GM18526 (cell line): ENCODE measurements around the gene DLL1.

ENCODE experiments used
- POLR2A ChIP-seq: IDR thresholded peaks from 3 replicates; pipeline ENCODE4 v1.6.1; 2011; ENCODE audit not compliant: insufficient read length; ENCODE audit errors: extremely low read depth

The DLL1 gene

DNA sequence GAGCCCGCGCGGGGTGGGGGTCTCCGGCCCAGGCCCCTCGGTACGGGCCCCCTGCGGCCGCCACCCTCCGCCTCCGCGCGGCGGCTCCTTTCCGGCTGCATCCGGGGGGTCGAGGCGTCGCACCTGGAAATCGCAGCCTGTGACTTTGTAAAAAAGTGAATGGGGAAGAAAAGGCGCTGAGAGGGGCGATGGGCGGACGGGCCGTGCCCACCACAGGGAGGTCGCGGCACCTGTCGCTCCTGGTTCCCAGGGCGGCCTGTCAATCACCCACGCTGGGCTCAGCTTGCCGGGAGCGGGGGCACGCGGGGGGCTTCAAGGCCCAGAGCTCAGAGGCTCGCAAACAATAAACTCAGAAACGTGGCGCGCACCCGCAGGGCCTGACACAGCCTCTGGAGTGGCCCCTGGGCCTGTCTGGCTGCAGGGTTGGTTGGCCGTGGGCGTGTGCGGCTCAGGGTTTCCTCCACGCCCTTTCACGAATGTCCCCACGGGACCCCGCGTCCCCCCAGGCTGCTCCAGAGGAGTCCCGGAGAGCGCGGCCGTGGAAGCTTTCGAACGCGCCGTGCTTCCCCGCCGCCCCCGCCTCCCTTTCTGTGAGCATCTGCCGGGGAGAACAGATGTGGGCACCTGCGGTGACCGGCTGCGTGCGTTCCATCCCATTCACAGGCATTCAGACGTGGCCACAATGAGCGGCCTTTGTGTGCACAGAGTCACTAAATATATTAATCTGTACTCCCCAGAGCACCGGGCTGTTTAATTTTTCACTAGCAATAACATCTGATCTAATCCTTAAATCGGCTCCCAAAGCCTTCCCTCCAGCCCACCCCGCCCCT, 6.1 kb upstream of the DLL1 start:
- no peak for TF ChIP-seq POLR2A

DNA sequence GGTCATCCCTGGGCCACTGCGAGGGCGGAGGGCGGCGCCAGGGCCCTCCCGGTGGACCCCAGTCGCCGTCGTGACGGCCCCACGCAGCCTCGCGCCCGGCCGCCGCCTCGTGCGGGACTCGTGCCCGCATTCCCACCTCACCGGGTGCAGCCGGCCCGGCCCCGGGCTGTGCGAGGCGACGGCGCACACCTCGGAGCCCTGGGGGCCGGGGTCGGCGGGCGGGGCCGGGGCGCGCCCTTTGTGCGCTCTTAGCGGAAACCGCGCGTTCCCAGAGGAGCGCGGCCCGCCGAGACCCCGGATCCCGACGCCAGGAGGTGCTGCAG, 5.5 kb upstream of the DLL1 start:
- TF ChIP-seq POLR2A, result no peak

DNA sequence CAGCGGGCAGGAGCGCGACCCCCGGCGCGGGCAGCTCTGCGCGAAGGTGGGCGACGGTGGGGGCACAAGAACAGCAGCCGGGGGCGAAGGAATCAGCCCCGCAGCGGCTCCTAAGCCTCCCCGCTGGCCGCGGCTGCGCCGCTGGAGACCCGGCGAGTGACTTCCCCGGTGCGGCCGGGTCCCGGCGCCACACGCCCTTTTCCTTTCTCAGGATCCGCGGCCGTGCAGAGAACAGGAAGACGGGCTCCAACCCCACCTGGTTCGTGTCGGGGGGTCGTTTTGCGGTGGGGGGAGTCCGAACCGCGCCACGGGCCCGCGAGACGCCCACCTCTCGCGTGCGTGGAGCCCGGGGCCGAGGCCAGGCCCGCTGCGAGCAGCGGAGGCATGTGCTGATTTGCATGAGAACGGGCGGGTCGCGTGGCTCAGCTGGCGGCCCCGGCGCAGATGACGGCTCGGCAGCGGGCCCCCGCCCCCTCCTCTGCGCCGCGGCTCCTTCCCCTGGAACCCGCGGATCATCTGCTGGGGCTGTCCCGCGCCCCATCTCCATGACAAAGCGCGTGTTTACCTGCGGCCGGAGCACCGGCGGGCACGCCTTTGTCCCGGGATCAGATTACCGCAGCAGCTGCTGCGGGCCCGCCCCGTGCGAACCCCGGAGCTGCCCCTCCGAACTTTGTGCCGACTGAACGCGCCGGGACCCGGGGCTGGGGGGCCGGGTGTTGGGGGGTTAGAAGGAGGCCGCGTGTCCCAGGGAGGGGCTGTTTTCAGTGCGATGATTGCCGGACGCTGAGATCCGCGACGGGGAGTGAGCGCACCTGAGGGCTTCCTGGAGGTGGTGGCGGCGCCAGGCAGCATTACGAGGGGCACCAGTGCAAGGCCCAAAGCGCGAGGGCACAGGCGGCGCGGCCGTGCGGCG, 4.9 kb upstream of the DLL1 start:
- TF ChIP-seq POLR2A, result no peak

DNA sequence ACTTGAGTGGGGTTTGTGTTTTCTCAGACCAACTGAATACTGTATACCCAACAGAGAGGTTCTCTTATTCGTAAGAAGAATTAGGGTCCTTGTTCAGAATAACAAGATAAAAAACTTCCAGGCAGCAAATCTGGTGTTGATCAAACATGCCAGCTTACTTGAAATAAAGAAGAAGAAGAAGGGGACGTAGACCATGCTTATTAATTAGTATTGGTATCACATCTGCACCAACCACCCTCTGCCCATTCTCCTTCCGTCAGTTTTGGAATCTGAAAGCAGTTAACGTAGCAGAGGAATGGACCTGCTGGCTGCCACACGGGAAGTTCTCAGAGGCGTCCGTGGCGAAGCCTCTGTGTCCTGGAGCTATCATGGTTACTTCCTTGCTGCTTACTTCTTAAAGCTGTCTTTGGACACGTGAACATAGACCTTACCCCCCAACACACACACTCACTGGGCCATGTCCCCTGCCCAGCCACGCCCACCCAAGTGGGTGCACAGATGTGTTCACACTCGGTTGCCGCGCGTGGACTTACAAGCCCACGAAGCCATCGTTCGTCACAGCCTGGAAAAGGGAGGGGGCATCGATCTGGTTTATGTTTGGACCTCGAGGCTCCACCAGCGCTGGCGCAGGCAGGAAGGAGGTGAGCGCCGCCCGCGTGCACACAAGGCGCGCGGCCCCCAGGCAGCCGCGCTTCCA, 4.1 kb upstream of the DLL1 start:
- TF ChIP-seq POLR2A, result no peak

DNA sequence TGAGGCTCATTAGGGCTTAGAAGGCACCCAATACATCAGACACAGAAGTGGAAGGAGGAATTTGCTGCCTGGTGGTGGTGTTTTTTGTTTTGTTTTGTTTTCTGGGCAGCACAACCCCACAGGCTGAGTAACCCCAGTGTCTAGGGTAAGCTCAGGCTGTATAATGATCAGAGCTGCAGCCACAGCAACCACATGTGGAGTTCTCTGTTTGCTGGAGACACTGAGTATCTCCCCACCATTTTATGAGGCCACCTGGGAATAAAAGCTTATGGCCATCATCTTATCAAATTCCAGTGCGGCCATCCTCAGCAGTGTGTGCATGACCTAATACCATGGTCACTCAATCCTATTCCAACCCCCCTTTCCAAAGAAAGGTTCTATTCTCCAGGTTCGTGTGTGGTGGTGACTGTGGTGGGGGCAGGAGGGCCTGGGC, 3.4 kb upstream of the DLL1 start:
- TF ChIP-seq POLR2A, result no peak

DNA sequence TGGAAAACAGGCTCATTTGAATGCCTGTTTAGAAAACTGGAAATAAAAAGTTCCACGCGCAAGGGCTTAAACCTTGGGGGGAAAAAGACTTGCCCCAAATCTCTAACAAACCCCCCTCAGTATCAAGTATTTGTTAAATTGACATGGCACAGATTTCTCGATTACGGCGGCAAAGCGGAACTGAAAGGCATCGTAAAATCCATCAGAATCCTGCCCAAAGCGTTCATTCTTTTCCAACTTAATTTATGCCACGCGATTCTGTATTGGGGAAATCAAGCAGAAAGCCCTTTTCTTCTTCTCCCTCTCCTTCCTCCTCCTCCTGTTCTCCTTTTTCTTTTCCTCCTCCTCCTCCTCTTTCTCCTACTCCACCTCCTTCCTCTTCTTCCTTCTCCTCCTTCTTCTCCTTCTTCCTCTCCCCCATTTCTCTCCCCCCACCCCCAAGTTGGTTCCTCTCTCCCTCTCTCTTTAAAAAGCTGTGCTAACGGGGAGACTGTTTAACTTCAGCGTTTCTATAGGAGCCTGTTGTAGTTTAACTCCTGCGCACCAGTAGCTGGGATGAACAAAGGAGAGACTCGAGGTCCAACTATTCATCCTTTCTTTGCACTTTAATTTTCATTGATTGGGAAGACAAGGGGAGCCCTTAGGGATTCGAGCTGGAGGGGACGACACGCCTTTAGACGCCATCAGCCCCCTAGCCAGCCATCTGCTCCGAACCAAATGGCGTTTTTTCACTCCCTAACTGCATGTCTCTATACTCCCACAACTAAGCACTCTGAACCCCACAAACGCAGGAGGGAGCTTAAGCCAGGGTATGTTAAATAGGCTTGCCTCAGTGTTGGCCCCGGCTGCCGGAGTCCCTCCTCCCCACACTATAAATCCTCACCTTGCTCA, 2.7 kb upstream of the DLL1 start:
- no peak for TF ChIP-seq POLR2A

DNA sequence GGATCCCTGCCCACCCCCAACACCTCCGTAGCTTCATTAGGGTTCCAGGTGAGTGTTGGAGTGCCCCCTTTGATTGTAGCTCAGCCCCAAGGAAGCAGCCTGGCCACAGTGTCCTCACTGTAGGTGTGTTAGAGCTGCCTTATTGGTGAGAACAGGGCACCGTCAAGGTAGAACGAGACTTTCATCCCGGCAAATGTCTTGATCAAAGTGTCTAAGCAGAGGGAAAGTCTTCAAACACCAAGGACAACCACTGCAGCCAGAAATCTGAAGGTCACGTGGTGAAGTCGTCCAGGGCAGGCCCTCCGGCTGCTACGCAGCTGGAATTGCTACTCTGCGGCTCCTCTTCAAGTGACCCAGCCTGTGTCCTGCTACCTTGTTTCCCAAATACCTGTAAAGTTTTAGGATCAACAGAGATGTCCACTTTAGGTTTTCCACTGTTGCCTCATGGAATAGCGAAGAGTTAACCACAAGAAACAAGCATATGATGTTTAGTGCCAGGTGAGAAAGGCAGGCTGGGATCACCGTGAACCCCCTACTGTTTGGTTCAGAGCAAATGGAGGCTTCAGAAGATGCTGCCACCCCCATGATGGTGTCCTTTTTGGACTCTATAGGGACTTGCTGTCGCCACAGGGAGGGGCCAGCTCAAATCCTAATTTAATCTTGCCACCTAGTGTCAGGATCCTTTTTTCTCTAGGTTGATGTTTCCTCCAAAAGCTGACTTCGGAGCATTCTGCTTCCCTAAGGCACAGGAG, 1.7 kb upstream of the DLL1 start:
- TF ChIP-seq POLR2A, result no peak

DNA sequence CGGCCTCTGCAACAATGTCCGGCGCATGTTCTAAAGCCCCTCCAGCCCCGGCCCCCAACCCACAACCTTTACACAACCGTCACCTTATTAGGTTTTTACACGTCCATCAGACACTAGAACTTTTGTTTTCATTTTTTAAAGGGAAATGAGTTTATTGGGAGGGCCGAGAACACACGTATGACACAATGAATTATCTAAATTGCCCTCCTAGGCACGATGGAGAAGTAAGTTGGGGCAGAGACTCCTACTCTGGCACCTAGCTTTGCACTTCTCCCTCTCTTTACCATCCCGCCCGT, 1.2 kb upstream of the DLL1 start:
- TF ChIP-seq POLR2A, result no peak

DNA sequence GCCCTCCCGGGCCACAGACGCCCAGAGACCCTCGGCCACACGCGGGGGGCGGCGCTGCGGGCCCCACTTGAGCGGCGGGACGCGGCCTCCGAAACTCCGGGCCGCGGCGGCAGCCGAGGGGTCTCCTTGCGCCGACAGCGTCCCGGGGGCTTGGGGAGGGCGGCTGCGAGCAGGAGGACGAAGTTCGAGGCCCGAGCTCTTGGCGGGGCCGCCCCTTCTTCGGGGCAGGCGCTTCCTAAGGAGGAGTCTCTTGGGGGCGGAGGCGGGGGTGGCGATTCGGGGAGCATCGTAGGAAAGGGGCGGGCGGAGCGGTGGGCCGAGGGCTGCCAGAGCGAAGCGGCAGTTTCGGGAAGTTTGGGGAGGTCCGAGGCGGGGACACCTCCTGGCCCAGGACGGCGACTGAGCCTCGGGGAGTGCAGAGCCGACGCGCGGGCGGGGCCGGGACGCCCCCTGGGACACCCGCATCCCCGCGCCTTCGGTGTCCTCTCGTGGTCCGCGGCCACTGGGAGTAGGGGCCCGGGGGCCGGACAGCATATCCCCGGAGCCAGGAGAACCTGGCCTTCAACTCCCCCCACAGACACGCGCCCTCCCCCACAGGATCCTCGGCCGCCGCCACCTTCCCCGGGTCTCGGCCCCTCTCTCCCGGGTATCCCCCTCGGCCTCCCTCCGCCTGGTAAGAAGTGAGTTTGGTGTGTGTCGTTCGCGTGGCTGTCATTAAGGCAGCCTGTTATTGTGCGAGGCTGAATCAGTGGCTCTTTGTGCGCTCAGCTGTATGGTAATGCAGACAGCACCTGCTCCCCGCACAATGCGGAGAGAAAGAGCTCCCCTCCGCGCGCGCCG, 613 bp upstream of the DLL1 start:
- no peak for TF ChIP-seq POLR2A

DNA sequence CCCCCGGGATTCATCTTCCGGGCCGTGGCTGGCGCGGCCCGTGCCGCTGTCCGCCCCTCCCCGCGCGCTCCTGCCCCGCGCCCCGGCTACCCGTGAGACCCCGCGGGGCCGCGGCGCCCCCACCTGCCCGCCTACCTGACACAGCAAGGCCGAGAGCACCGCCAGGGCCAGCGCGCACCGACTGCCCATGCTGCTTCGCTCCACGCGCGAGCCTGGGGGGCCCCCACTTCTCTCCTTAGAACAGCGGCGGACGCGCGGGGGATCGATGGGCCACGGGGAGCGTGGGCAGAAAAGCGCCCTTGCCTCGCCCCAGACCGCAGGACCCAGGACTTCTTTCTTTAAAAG, 955 bp downstream of the DLL1 start:
- no peak for TF ChIP-seq POLR2A

DNA sequence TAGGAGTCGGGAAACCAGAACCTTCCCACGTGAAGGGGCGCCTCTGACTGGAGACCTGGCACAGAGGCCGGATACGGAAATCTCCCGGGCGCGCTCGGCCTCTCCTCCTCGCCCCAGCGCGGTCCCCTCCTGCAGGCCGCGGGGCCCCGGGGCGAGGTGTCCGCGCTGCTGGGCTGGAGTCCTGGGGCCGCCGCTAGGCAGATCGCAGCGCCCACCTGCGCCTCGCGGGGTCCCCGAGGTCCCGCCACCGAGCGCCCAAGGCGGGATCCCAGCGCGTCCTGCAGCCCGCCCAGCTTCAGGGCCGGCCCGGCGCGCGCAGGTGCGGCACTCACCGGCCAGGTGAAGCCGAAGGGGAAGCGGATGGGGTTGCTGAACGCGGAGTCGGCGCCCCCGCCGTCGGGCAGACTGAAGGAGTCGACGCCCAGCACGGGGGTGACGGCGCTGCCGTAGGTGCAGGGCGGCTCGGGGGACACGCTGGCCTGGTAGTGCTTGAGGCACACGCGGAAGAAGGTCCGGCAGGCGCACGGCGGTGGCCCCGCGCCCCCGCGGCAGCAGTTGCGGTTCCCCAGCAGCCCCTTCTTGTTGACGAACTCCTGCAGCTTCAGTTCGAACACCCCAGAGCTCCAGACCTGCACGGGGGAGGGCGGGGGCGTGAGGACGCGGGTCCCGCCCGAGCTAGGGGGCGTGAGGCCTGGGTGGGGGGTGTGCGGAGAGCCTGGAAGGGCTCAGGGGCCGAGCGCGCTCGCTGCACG, 1.5 kb downstream of the DLL1 start:
- no peak for TF ChIP-seq POLR2A

DNA sequence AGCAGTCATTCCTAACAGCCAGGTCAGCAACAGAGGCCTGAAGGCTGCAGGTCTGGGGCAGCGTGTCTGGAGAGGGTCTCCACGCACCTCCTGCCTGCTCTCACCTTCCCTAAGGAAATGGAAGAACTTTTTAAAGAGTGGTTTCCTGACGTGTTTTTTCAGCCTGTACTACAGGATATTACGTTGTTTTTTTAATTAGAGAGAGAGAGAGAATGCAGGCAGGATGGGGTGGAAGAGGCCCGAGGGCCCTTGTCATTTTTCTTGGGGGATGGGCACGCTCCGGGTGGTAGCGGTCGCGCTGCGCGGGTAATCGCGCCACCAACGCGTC, 2.1 kb downstream of the DLL1 start:
- TF ChIP-seq POLR2A, result no peak

DNA sequence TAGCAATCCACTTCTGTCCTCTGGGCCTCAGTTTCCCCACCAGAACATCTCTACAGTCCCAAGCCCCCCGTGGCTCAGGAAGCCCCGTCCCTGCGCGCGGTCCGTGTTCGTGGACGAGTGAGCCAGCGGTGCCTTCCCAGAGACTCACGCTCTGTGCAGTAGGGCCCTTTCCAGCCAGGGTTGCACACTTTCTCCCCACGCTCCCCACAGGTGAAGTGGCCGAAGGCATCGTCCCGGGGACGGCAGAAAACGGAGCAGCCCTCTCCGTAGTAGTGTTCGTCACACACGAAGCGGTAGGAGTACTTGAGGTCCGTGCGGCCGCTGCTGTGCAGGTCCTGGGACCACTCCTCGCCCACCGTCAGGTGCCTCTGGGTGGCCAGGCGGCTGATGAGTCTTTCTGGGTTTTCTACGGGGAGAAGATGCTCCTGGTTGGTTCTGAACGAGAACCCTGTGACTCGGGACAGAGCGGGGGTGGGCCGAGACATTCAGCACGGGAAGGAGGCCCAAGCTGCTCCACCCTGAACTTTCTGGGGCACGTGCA, 2.7 kb downstream of the DLL1 start:
- no peak for TF ChIP-seq POLR2A

DNA sequence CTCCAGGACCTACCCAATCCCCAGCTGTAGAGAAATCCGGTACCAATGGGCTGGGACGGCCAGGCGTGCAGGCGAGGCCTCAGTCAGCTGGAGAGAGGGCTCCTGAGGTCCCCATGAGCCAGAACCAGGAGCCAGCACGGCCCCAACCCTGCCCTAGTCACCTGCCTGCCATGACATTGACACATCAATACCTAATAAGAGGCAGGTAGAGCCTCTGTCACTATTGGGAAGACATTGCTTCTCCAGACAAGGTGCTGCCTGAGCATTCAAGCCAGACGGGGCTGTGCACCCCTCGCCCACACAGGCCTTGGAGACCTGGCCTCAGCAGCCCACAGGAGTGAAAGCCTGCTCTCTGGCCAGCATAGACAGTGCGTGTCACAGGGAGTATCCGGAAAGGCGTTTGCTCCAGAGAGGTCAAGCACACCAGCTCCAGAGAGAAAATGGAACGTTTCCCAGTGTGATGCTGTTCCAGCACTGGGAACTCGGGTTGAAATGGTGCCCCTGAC, 3.5 kb downstream of the DLL1 start:
- no peak for TF ChIP-seq POLR2A
